ENCODE results near the gene ATP6V0E2.

ATP6V0E2 gene

DNA sequence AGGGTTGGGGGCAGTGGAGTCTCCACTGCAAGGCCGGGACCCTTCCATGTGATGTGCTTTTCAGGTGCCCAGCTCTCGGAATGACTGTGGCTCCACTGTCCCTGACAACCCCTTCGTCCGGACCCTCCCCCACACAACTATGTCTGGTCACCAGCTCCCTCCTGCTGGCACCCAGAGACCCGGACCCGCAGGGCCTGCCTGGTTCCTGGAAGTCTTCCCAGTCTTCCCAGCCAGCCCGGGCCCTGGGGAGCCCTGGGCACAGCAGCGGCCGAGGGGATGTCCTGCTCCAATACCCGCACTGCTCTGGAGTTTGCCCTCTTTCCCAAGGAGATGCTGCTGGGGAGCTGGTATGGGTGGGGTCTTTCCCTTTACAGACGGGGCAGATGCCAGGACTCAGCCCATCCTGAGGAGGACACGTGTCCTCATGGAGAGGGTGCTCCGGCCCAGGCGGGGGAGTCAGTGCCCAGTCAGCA lies 5.5 kb downstream of the ATP6V0E2 start:
- H3K4me3 ChIP-seq (ENCODE audit: low read length), result no peak overlapping the region
- TF ChIP-seq, protein P1, sequence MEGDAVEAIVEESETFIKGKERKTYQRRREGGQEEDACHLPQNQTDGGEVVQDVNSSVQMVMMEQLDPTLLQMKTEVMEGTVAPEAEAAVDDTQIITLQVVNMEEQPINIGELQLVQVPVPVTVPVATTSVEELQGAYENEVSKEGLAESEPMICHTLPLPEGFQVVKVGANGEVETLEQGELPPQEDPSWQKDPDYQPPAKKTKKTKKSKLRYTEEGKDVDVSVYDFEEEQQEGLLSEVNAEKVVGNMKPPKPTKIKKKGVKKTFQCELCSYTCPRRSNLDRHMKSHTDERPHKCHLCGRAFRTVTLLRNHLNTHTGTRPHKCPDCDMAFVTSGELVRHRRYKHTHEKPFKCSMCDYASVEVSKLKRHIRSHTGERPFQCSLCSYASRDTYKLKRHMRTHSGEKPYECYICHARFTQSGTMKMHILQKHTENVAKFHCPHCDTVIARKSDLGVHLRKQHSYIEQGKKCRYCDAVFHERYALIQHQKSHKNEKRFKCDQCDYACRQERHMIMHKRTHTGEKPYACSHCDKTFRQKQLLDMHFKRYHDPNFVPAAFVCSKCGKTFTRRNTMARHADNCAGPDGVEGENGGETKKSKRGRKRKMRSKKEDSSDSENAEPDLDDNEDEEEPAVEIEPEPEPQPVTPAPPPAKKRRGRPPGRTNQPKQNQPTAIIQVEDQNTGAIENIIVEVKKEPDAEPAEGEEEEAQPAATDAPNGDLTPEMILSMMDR (conservative IDR thresholded peaks at IDR 0.05; ENCODE audit: low read depth, low read length), result no peak
- DNase-seq (ENCODE audit: low read depth), result no peak

DNA sequence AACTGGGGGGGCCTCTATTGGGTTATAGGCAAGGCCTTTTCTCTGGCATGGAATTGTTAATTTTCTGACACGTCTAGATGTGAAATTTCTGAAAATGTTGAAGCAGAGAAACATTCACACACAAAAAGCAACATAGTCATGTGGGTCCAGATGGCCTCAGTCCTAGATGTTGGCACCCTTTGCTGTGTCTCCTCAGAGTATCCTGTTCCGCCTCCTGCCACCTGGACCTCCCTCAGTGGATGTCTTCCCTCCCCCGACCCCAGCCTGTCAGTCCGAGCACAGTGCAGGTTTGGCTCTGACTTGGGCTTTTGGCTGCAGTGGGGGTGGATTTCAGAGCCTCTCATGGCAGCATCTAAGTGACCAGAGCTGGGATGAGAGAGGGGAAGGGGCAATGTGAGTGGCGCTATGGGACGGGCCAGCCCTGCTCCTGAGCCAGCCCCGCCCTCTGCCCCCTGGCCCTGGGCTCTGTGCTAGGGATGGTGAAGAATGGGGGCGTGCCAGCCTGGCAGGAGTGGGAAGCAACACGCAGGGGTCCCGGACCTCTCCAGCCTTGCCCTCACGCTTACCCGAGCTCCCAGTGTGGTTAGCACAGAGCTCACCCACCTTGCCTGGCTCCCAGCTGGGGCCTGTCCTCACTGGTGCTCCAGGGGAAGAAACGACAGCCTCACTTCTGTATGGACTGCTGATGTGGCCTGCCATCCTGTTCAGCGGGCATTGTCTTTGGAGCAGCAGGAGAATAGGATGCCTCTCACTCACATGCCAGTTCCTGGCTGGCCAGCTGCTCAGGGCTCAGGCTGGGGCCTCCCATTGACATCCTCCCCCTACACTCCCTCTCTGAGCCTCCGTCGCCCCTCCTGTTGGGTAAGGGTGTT lies 6.2 kb downstream of the ATP6V0E2 start:
- H3K4me3 ChIP-seq (ENCODE audit: low read length), result no peak overlapping the region
- TF ChIP-seq, protein P1 (conservative IDR thresholded peaks at IDR 0.05; ENCODE audit: low read depth, low read length), result no peak
- no peak for DNase-seq (ENCODE audit: low read depth)

DNA sequence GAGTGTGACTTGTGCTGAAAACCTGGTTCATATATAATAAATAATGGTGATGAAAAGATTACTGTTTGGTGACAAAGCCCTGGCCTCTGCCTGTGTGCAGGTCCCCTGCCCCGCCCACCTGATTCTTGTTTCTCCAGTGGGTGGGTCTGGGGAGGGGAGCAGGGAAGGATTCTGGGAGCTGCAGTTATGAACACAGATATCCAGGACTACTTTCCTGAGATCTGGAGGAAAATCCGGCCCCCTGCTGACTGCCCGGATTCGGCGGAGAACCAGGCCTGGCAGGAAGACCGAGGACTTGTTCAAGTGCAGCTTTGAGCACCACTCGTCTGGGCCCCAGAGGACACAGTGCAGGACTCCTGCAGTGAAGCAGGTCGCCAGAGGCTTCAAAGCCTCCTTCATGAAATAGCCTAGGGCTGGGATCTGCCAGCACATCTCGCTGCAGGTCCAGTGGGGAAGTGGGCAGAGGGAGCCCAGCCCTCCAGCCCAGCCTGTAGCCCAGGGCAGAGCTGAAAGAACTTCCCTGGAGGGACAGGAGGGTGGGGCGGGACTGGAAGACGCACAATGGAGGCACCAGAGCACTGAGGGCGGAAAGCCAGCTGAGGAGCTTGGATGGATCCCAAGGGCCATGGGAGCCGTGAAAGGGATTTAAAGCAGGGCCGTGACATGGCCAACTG lies 7.0 kb downstream of the ATP6V0E2 start:
- TF ChIP-seq, protein P1 (conservative IDR thresholded peaks at IDR 0.05; ENCODE audit: low read depth, low read length), result no peak
- DNase-seq (ENCODE audit: low read depth), result no peak

DNA sequence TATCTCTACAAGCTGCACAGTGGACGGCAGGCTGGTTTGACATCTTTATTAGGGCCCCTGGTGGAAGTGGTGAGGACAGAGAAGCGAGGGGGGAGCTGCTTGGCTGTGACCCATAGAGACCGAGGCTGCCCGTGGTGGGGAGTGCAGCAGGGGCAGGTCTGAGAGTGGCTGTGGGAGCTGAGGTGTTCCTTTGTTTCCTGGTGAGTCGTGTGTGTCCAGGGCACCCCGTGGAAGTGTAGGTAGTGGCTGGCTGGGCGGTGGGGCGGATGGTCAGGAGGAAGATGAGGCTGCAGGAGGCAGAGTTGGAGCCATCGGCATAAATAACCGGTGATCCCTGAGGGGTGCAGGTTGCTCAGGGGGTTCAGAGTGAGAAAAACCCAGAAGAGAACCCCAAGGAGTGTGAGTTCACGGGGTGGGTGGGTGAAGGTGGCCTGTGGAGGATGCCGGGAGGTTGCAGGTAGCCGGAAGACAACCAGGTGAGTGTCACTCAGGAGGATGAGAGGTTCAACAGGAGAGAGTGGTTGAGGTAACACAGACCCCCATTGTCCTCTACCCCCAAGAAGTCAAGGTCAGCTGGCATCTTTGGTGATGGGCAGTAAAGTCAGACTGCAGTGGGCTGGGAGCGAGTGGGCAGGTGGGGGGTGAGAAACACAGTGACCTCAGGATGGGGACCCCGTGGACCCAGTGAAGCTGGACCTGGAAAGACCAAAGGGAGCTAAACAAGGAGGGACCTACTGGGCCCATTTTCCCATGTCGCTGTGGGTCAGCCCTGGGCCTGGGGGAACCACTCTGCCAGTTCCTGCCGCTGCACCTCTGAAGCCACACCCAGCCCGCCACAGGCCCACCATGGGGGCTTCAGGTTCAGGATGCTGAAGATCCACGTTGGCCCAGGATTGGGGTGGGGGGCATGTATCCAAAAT lies 7.8 kb downstream of the ATP6V0E2 start:
- TF ChIP-seq, protein P1 (conservative IDR thresholded peaks at IDR 0.05; ENCODE audit: low read depth, low read length), result no peak
- no peak overlapping the region for H3K4me3 ChIP-seq (ENCODE audit: low read length)
- no peak for DNase-seq (ENCODE audit: low read depth)

More for the DNA sequence above, 7.0 kb downstream of the ATP6V0E2 start:
- no peak overlapping the region for H3K4me3 ChIP-seq (ENCODE audit: low read length)

DNA sequence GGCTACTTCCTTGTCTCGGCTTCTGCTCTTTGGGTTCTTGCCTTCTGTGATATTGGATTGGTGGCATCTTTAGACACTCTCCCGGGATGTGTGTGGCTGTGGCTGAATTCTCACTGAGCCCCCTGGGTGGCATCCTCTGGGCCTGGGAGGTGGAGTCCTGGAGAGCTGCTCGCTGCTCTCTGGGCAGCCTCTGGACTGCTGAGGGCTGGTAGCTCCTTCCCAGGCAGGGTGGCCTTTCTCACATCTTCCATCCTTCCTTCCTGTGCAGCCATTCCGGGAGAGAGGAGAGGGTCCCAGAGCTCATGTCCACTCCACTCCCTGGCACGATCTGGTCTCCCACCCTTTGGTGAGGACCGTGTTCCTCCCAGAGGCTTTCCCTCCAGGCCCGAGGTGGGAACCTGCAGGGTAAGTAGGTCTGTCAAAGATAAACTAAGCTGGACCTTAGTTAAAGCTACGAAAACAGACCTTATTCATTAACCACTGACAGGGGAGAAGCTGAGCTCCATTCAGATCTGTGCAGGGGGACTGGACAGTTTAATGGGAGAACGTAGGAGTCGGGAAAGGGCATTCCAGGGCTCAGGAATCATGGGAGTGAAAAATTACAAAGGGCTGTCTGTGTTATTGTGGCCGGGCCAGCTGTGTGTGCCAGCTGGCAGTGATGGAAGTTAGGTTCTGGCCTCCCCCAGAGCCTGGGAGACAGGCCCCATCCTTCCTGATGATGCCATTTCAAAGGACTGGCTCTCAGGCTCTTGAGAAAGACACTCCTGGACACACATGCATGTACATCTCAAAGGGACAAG lies 8.7 kb downstream of the ATP6V0E2 start:
- H3K4me3 ChIP-seq (ENCODE audit: low read length), result no peak overlapping the region
- TF ChIP-seq, protein P1 (conservative IDR thresholded peaks at IDR 0.05; ENCODE audit: low read depth, low read length), result no peak
- DNase-seq (ENCODE audit: low read depth), result no peak

DNA sequence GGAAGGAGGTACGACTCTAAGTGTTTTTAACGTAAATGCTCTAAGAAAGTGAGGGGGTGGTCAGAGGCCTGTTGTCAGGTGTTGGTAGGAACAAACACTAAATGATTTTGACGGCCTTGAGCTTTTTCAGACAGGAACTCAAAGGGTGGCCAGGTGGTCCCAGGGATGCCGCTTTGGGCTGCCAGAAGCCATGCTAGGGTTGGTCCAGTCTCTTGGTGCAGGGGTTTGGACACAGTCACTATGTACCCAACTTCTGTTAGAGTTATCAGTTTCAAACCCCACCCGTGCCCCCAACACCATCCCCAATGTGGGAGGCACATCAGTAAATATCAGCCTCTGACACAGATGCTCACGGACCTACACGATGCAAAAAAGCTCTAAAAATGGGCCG lies 9.3 kb downstream of the ATP6V0E2 start:
- TF ChIP-seq, protein P1 (conservative IDR thresholded peaks at IDR 0.05; ENCODE audit: low read depth, low read length), result no peak
- DNase-seq (ENCODE audit: low read depth), result no peak
- no peak overlapping the region for H3K4me3 ChIP-seq (ENCODE audit: low read length)

Measured in retinal pigment epithelial cell (primary cell).